ENCODE measurements around the gene CBARP.
"Not testable (repeated sequence)": the region's sequence is repeated elsewhere in the genome, so short reads cannot be mapped to it uniquely, and the experiment has no call there.

Gene CBARP

DNA sequence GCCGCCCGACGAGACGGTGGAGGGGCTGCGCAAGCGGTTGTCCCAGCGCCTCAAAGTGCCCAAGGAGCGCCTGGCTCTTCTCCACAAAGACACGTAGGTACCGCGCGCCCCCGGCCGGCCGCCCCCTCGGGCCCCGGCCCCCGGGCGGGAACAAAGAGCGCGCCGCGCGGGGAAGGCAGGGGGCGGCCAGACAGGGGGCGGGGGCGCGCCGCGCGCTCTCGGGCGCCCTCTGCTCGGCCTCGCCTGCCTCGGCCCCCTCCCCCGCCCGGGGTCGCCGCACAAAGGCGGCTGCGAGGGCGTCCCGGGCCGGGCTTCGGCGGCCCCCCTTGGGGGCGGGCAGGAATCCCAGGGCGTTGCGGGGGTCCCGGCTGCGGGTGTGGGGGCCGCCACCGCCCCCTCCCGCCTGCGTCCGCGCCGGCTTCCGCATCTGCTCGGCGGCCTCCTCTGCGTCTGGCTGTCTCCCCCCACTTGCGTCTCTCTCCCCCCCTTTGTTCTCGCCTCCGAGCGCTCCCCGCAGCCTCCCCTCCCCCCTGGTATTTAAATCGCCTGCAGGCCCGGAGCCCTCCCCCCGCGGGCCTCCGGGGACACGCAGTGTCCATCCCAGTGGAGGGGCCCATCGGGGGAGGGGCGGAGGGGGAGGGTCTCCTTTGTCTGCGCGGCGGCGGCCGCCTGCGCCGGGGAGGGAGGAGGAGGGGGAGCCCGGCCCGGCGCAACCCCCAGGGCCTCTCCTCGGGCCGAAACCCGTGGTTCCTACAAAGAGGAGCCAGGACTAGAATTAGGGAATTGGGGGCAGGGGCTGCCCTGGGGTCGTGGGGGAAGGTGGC, 12.8 kb upstream of the CBARP start:
- DNase-seq, result no peak

DNA sequence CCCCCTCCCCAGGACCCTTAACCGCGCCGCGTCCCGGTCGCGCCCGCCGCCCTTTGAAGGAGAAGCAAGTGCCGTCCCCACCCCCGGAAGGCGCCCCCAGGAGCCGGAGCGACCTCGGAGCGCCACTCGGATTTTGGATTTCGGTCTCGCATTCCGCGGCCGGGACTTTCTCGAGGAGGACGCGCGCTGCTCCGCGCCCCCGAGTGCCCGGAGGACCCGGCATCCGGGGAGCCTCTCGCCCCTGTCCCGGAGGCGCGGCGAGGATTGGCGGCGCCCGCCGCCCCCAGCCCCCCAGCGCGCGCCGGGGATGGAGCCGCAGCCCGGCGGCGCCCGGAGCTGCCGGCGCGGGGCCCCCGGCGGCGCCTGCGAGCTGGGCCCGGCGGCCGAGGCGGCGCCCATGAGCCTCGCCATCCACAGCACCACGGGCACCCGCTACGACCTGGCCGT, 12.2 kb upstream of the CBARP start:
- no peak for DNase-seq

DNA sequence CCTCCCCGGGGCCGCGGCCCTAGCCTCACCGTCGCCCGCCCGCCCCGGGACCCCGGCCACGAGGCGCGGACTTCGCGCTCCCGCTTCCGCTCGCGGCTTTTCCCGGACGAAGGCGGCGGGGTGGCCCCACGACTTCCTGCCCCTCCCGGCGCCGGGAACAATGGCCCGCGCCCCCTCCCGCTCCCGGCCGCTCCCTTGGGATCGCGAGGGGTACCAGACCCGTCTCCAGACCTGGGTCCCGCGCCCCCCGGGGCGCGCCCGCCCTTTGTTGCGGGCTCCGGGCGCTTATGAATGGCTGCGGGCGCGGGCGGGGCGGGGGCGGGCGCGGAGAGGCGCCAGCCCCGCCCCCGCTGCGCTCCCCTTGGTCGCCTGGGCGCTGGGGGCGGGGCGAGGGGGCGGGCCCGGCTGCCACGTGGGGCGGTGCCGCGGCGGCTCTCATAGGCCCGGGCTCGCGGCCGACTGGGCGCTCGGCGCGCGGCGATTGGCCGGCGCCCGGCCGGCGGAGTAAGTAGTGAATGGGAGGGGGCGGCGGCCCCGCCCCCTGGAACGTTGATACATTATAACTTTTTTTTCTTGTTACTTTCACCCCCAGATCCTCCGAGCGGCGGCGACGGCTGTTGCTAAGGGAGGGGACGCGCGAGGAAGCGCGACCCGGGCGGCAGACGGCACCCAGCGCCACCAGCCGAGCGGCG, 11.6 kb upstream of the CBARP start:
- peak; percentile 70 for DNase-seq

DNA sequence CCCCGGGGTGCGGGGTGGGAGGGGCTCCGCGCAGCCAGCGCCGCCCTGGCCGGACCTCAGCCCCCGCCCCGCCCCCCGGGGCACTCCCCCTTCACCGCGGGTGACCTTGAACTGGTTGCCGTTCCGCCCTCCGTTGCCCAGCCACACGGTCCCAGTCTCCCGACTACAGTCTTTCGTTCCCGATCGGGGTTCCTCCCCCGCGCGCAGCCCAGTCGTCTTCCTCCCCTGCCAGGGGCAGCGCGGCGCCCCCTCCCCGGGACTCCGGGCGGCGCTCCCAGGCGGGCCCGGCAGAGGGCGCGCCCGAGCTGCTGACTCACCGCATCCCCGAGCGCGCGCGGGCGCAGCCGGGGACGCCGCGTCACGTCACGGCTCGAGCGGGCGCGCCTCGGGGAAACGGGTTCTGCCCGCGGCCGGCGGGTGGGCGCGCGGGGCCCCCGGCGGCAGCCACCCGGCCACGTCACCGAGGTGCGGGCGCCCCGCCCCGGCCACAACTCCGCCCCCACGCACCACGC, 11.0 kb upstream of the CBARP start:
- no peak for DNase-seq

DNA sequence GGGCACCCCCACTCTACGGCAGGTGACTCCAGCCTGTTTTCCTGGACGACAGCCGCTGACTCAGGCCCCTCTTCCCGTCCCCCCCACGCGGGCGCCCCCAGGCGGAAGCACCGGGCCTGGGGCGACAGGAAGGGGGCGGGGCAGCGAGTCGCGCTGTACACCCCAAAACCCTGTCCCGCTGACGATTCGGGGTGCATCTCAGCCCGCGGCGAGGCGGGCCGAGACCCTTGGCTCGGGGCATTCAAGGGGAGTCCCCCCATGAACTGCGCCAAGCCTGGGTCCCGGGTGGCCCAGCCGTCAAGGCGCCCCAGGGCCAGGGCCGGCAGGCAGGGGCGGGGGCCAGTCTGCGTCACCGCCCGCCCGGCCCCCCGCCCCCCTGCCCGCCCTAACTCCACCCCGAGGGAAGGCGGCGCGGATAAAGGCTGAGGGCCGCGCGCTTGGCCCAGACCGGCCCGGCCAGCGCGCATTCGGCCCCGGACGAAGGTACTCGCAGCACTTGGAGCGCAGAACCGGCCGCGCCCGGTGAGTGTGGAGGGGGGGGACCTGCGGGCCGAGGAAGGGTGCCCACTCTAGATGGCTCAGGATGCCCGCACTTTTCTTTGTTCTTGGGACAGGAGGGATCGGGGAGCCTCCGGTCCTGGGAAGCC, 10.5 kb upstream of the CBARP start, which contains the start of gene MIDN:
MIDN (plus strand) TSS at position 445 of the 647 bp plus-strand sequence. CDS start 1,714 bp downstream, outside the sequence.
- DNase-seq, result no peak

DNA sequence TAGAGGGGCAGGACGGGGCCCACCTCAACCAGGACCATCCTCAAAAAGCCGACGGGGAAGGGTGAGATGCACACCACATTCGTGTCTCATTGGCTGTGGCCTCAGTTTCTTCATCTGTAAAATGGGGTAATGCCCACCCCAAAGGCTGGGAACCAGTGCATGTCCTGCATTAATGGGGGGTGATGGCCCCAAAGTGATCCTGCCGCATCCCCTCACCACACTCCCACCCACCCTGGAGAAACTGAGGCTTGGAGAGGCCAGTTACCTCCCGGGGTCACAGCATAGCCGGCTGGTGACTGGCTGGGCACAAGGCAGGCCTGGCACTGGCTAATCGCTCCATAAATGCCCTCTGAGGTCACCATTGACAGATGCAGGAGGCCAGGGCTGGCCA, 9.9 kb upstream of the CBARP start:
- no peak for DNase-seq

DNA sequence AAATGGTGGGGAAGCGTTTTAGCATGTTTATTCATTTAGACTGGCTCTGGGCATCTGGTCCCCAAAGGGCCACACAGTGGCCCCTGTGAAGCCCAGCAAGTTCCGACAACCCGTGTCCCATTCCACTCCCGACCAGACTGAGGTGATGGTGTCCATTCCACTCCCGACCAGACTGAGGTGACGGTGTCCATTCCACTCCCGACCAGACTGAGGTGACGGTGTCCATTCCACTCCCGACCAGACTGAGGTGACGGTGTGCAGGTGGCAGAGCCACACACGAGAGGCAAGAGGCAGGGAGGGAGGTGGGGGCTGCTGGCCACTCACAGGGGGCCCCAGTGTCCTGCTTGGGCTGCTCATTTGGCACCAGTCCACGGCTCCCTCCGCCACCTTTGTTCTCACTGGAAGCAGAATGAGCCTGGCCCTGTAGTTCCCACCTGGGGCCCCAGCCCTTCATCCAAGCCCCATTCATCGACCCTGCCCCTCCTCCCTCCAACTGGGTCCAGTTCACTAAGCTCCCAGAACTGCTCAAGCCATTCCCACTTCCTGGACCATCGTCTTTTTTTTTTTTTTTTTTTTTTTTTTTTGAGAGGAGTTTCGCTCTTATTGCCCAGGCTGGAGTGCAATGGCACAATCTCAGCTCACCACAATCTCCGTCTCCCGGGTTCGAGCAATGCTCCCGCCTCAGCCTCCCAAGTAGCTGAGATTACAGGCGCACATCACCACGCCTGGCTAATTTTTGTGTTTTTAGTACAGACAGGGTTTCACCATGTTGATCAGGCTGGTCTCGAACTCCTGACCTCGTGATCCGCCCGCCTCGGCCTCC, 8.7 kb upstream of the CBARP start:
- DNase-seq, result not testable (repeated sequence)

DNA sequence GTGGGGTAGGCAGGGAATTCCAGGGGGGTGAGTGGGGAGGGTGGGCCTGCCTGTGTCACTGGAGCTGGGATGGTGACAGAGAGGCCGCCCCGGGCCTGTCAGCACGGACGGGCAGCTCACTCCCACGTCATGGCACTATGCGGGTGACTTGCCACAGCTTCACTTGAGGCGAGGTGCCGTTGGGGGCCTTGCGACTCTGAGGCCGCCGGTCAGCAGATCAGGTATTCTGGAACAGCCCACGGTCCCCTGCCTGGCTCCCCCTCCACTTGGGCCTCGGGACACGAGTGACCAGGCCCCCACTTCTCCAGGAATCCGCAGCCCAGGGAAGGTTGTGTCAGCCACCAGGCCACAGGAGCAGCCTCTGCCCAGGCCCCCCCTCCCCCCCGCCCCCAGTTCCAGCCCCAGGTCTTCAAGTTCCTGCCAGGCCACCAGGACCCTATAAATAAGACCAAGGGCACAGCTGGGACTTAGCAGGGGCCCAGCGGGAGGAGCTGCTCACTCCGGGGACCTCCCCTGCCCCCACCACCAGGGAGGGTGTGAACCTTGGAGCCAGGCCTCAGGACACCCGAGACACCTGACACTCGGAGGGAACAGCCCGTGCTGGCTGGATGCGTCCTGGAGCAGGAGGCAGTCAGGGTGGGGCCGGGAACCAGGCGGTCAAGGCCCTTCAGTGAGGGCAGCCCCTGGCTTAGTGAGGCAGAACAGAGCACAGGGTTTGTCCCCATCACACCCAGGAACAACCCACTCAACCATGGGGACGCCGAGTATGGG, 7.9 kb upstream of the CBARP start:
- no peak for DNase-seq

DNA sequence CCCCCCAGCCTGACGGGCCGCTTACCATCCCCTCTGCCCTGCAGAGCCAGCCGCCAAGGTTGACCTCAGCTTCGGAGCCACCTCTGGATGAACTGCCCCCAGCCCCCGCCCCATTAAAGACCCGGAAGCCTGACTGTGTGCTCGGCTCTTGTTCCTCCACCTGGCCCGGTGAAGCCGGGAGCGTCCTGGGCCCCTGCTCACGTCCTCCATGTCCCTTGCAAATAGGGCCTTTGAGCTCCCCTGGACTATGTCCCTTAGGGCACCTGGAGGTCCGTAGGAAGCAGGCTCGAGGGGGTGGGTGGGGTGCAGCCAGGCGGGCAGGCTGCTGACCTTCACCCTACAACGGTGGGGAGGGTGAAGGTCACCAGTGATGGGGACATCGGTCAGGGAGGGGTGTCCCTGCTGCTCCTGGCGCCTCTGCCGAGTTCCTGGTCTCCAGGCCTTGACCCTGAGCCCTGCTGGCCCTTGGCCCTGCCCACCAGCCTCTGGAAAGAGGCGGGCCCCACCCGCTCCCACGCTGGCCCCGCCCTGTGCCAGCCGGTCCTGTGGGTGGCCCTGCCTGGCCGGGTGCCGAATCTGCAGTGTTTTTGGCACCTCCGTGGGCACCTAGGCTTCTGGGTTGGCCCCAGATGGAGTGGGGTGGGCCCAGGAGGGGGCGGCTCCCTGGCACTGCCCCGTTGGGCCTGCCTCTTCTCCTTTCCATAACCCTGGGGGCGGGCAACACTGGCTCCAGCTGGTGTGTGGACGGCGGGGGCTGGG, 7.1 kb upstream of the CBARP start:
- DNase-seq, result no peak

DNA sequence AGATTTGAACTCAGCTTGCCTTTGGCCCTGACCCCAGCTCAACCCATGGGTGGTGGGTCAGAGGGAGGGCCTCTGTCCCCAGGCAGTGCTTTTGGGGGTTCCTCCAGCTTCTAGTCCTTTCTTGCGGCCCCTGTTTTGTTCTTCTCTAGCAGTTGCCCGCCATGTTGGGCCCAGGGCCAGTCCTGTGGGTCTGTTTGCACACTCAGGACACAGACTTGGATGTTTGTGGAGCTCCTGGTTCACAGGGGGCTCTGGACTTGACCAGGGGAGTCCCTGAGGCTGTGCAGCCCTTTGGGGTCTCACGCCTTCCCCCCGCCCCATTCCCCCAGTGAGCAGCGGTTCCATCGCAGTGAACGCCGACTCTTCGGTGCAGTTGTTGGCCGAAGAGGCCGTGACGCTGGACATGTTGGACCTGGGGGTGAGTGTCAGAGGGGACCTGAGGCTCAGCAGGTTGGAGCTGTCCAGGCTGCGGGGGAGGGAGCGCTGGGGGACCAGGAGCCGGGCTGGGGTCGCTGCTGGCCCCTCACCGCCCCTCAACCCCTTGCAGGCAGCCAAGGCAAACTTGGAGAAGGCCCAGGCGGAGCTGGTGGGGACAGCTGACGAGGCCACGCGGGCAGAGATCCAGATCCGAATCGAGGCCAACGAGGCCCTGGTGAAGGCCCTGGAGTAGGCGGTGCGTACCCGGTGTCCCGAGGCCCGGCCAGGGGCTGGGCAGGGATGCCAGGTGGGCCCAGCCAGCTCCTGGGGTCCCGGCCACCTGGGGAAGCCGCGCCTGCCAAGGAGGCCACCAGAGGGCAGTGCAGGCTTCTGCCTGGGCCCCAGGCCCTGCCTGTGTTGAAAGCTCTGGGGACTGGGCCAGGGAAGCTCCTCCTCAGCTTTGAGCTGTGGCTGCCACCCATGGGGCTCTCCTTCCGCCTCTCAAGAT, 6.2 kb upstream of the CBARP start:
- DNase-seq, result no peak

DNA sequence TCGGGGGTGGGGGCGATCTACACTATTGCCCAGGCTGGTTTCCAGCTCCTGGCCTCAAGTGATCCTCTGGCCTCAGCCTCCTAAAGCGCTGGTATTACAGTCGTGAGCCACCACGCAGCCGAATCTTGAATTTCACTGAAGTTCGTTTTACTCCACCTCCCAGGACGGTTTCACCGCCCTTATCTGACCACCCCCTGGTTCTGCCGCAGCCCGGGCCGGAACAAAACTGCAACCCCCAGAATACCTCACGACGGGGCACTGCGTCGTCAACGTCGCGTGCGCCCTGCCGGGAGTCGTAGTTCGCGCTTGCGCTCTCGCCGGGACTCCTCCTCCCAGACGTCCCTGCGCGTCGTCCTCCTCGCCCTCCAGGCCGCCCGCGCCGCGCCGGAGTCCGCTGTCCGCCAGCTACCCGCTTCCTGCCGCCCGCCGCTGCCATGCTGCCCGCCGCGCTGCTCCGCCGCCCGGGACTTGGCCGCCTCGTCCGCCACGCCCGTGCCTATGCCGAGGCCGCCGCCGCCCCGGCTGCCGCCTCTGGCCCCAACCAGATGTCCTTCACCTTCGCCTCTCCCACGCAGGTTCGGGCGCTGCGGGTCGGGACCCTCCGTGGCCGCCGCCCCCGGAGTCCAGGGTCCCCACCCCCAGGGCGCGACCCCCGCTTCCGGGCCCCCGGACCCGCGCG, 3.8 kb upstream of the CBARP start, which contains the start of gene ATP5F1D:
ATP5F1D (plus strand) TSS at position 335 of the 679 bp plus-strand sequence; CDS start at position 435, 100 bp downstream.
- peak; percentile 39 for DNase-seq

DNA sequence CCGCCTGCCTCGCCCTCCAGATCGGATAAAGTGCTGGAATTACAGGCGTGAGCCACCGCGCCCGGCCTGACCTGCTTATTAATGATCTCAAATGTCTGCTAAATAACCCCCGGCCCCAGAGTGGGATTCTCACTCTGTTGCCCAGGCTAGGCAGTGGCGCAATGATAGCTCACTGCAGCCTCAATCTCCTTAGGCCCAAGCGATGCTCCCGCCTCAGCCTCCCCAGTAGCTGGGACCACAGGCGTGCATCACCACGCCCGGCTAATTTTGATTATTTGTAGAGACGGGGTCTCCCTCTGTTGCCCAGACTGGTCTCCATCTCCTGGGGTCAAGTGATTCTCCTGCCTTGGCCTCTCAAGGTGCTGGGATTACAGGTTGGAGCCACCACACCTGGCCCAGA, 3.1 kb upstream of the CBARP start:
- DNase-seq, result no peak

DNA sequence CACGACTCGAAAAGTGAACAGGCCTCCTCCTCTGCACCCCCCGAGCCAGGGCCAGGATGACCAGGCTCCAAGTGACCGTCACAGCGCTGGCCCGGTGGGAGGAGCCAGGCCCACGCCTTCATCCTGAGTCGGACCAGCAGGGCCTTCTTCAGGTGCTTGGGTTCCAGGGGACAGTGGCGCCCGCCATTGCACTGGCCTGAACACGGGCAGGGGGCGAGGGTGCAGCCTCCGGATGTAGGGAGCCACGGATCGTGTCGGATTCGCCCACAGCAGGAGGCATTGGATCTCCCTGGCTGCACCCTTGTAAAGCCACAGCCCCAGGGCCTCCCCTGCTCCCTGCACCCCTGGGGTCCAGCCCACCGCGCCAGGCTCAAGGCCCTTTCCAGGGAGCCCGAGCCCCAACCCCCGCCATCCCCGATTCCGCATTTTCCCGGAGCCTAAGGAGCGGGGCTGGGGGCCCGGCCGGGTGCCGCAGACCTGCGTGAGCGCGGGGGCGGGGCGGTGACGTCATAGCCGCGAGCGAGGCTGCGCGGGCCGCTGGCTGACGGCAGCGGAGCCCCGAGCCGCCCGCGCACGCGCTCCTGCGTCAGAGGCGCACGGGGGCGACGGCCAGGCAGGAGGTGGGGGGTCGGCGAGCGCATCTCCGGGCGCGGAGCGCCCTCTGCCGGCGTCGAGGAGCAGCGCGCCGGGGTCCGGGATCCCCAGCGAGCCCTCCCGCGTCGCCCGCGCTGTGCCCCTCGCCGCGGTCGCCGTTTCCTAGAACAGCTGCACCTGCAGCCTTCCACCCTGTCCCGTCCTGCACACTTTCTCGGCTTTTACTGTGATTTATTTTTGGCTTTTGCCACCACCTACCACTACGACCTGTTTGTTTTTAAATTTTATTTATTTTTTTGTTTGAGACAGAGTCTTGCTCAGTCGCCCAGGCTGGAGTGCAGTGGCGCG, 2.3 kb upstream of the CBARP start:
- DNase-seq, result no peak

DNA sequence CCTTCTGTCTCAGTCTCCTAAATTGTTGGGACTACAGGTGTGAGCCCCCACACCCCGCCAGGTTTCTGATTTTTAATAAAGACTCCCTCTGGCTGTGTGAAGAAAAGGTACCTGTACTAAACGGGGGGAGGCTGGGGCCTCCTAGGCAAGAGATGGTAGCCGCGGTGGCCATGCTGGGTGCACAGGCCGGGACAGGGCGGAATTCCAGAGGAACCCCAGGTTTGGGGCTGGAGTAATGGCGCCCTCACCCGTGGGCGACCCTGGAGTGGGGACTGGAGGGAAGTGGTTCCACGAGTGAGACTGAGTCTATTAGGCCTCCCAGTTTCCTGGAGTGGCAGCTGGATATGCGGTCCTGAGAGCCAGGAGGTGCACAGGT, 1.6 kb upstream of the CBARP start:
- DNase-seq, result no peak

DNA sequence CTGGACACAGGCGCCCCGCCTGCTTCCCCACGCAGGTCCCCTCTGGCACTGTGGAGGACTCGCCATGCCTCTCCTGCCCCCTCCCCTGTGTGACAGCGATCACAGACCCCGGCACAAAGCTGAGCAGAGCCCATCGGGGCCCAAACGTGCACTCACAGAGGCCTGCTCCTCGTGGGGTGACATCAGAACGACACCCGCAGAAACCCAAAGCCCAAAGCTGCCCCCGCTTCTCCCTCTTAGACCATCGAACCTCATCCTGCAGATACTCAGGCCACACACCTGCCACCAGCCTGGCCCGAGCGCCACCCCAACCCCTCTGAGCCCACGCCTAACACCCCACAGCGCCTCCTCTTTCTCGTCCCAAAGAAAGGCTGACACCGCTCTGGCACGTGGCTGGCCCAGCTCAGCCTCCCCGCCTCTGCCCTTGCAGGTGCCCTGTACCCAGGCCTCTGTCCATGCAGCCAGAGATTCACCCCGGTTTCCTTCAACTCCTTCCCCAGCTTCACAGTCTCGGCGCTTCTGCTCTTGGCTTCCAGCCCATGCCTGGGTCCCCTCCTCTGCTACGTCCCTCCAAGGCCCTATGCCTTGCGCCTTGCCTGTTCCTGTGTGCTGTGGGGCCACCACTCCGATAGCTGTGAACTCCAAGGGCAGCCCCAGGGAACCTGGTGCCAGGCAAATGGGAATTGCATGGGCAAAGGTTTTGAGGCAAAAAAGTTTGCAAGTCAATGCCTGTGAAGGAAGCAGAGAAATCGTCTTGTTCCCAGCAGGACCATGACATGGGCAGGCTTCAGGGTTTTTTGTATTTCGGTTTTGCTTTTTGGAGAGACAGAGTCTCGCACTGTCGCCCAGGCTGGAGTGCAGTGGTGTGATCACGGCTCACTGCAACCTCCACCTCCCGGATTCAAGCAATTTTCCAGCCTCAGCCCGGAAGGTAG, 831 bp upstream of the CBARP start:
- DNase-seq, result no peak

DNA sequence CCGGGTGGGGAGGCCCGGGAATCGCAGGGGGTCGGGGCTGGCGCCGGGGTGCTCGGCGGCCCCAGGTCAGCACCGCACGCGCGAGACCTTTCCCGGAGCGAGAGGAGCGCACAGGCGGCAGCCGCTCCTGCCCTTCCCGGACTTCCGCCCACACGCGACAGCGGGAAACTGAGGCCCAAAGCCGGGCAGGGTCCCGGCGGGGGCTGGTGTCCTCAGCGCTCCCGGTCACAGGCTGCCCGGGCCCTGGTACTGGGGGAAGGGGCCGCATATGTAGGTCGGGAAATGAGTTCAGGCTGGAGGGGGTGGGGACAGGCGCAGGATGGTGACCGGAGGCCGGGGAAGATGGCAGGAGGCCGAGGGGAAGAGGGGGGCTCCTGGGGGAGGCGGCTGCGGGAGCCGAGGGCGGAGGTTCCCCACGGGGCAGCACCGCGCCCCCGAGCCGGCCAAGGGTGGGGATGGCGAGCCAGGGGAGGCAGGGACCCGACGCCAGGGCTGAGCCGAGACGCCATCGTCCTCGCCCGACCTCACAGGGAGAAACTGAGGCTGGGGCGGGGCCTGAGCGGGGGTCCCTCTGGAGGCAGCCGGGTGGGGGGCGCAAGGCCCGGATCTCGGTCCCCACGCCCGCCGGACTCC, 662 bp downstream of the CBARP start:
- no peak for DNase-seq
